GM23338 (cell line): ENCODE measurements around the gene ARFGAP2. TPM values are rescaled to one million over a fixed set of nuclear protein-coding genes. Genes with fewer than 3 reads are reported as not detected.
"Not testable (repeated sequence)": the region's sequence is repeated elsewhere in the genome, so short reads cannot be mapped to it uniquely, and the experiment has no call there.

Source experiments
- ATAC-seq: fragments of 200-7000 bp; cut with Tn5 transposase; 3 replicates; pipeline ENCODE4 v1.9.1; 2020
- DNase-seq: peaks from one replicate; pipeline ENCODE4 v3.0.0-alpha.2; 2015; ENCODE audit warnings: low spot score
- H2AFZ ChIP-seq: fragments of 200-600 bp; sonication (generic); 2 replicates; pipeline ENCODE4 v1.8.0; 2016; ENCODE audit warnings: antibody characterized with exemption, mild to moderate bottlenecking, moderate library complexity
- H3F3A ChIP-seq: fragments of 200-600 bp; sonication (generic); replicated peaks from 2 replicates; pipeline ENCODE4 v1.8.0; 2017; ENCODE audit warnings: antibody characterized with exemption, mixed run types, low read depth
- H3K27ac ChIP-seq: fragments of 200-600 bp; sonication (generic); 2 replicates; pipeline ENCODE4 v1.6.1; 2016; ENCODE audit warnings: low read depth
- H3K27me3 ChIP-seq: fragments of 200-600 bp; sonication (generic); 2 replicates; pipeline ENCODE4 v1.8.0; 2016; ENCODE audit warnings: mild to moderate bottlenecking, mixed run types, moderate library complexity; ENCODE audit not compliant: insufficient read depth
- H3K36me3 ChIP-seq: fragments of 200-600 bp; sonication (generic); 2 replicates; pipeline ENCODE4 v1.8.0; 2016; ENCODE audit warnings: mild to moderate bottlenecking; ENCODE audit not compliant: insufficient read depth
- H3K4me1 ChIP-seq: fragments of 200-600 bp; sonication (generic); 2 replicates; pipeline ENCODE4 v1.8.0; 2016; ENCODE audit warnings: mild to moderate bottlenecking, moderate library complexity; ENCODE audit not compliant: insufficient read depth
- H3K4me2 ChIP-seq: fragments of 200-600 bp; sonication (generic); 2 replicates; pipeline ENCODE4 v1.7.1; 2017; ENCODE audit warnings: mixed run types
- H3K4me3 ChIP-seq: fragments of 200-600 bp; sonication (generic); 2 replicates; pipeline ENCODE4 v1.6.1; 2016; ENCODE audit warnings: mixed run types
- H3K79me2 ChIP-seq: fragments of 200-600 bp; sonication (generic); replicated peaks from 2 replicates; pipeline ENCODE4 v1.8.0; 2017; ENCODE audit warnings: mild to moderate bottlenecking; ENCODE audit not compliant: insufficient read depth
- H3K9me2 ChIP-seq: fragments of 200-600 bp; sonication (generic); 2 replicates; pipeline ENCODE4 v1.8.0; 2017; ENCODE audit not compliant: insufficient read depth
- H4K20me1 ChIP-seq: fragments of 200-600 bp; sonication (generic); replicated peaks from 2 replicates; pipeline ENCODE4 v1.8.0; 2017; ENCODE audit warnings: mild to moderate bottlenecking; ENCODE audit not compliant: insufficient read depth
- H3K27ac Mint-ChIP-seq: 2 replicates; pipeline ENCODE4 v1.8.0; 2020; ENCODE audit warnings: inconsistent platforms, mild to moderate bottlenecking, moderate library complexity, mixed read lengths
- H3K27me3 Mint-ChIP-seq: 3 replicates; pipeline ENCODE4 v1.8.0; 2022; ENCODE audit warnings: low read depth, mild to moderate bottlenecking, moderate library complexity, mixed read lengths, inconsistent platforms; ENCODE audit not compliant: insufficient read depth, poor library complexity
- H3K36me3 Mint-ChIP-seq: 3 replicates; pipeline ENCODE4 v1.8.0; 2021; ENCODE audit warnings: low read depth, mild to moderate bottlenecking, inconsistent platforms, moderate library complexity, mixed read lengths
- H3K4me1 Mint-ChIP-seq: 3 replicates; pipeline ENCODE4 v1.8.0; 2020; ENCODE audit warnings: mild to moderate bottlenecking, inconsistent platforms, mixed read lengths
- H3K4me3 Mint-ChIP-seq: 3 replicates; pipeline ENCODE4 v1.8.0; 2021; ENCODE audit warnings: moderate library complexity, mild to moderate bottlenecking, inconsistent platforms, mixed read lengths
- H3K9me3 Mint-ChIP-seq: 3 replicates; pipeline ENCODE4 v1.8.0; 2020; ENCODE audit warnings: moderate library complexity, mild to moderate bottlenecking, inconsistent platforms, mixed read lengths
- microRNA-seq: library from miRNA; unstranded; fragments of <30 nt; microRNA quantifications from one replicate; pipeline ENCODE4, GENCODE V29; 2017
- polyA plus RNA-seq: library from polyadenylated mRNA; unstranded; fragments of >200 nt; fragmentation: Nextera tagmentation; extraction: Ambion mirVana; gene quantifications from 2 replicates; pipeline ENCODE4 v1.2.1, GENCODE V29; 2016
- small RNA-seq: library from RNA; depleted of rRNA; stranded (forward); fragments of <200 nt; gene quantifications from one replicate; pipeline ENCODE3, GENCODE V24; 2014; ENCODE audit warnings: low replicate concordance
- total RNA-seq: library from RNA; depleted of rRNA; stranded (reverse); fragments of >200 nt; shearing (Covaris generic); gene quantifications from 2 replicates; pipeline ENCODE4 v1.2.3, GENCODE V29; 2014; rRNA removed

The ARFGAP2 gene
- total and polyA plus RNA-seq, 2 experiments from 2014 or later, result 25.6 to 122 TPM

GRCh38 chr11:47118958-47119688, 57.6 kb downstream of the ARFGAP2 start:
- H3K79me2 ChIP-seq, H3K9me2 ChIP-seq, H3K27me3 ChIP-seq, H3K4me2 ChIP-seq, H3K36me3 ChIP-seq, H3F3A ChIP-seq, H2AFZ ChIP-seq, H4K20me1 ChIP-seq, H3K27ac ChIP-seq, H3K27me3 Mint-ChIP-seq, H3K4me3 Mint-ChIP-seq, H3K4me1 ChIP-seq, H3K9me3 Mint-ChIP-seq, H3K4me3 ChIP-seq, H3K36me3 Mint-ChIP-seq, H3K27ac Mint-ChIP-seq, H3K4me1 Mint-ChIP-seq: not testable (repeated sequence)
- ATAC-seq (peak; percentile 65), DNase-seq (peak; percentile 74)

Small RNA genes lying within 50 kb of the gene (microRNA-seq; reads per million reads assigned to microRNA genes)
- gene MIR6745, result not detected

Small RNA genes lying within 50 kb of the gene (small RNA-seq; reads per million reads assigned to genes)
- gene MIR6745, result not detected

Other genes starting within 250 kb of the ARFGAP2 start
- 18.5 and 42.6 TPM in 2 replicates for gene CSTPP1, start 240.1 kb downstream of the ARFGAP2 start, total RNA-seq
- gene CSTPP1, start 240.1 kb downstream of the ARFGAP2 start, polyA plus RNA-seq, result 22.2 and 23.5 TPM in 2 replicates
- 66.5 and 72.1 TPM in 2 replicates for gene PACSIN3, start 9.6 kb upstream of the ARFGAP2 start, total RNA-seq
- gene PACSIN3, start 9.6 kb upstream of the ARFGAP2 start, polyA plus RNA-seq, result 38.8 and 39.6 TPM in 2 replicates
- 62.5 and 63.1 TPM in 2 replicates for gene DDB2, start 38.1 kb upstream of the ARFGAP2 start, total RNA-seq
- 58.7 and 60.2 TPM in 2 replicates for gene DDB2, start 38.1 kb upstream of the ARFGAP2 start, polyA plus RNA-seq
- 32.1 and 33.5 TPM in 2 replicates for gene ACP2, start 71.9 kb upstream of the ARFGAP2 start, total RNA-seq
- 5.6 and 7.3 TPM in 2 replicates for gene ACP2, start 71.9 kb upstream of the ARFGAP2 start, polyA plus RNA-seq
- 23.7 and 23.8 TPM in 2 replicates for gene NR1H3, start 81.1 kb upstream of the ARFGAP2 start, total RNA-seq
- gene NR1H3, start 81.1 kb upstream of the ARFGAP2 start, polyA plus RNA-seq, result 16.5 and 17.5 TPM in 2 replicates
- gene MADD, start 93.3 kb upstream of the ARFGAP2 start, total RNA-seq, result 33.3 and 43.8 TPM in 2 replicates
- 12.5 and 13.4 TPM in 2 replicates for gene MADD, start 93.3 kb upstream of the ARFGAP2 start, polyA plus RNA-seq
- gene MYBPC3, start 175.8 kb upstream of the ARFGAP2 start, total RNA-seq, result not detected in 2 replicates
- gene MYBPC3, start 175.8 kb upstream of the ARFGAP2 start, polyA plus RNA-seq, result 0.24 TPM in 1 of 2 replicates, not detected in the other
- not detected in 2 replicates for gene SPI1, start 201.7 kb upstream of the ARFGAP2 start, total RNA-seq
- gene SPI1, start 201.7 kb upstream of the ARFGAP2 start, polyA plus RNA-seq, result 0.19 and 0.23 TPM in 2 replicates
- 32.7 TPM in 2 replicates for gene SLC39A13, start 231.7 kb upstream of the ARFGAP2 start, total RNA-seq
- gene SLC39A13, start 231.7 kb upstream of the ARFGAP2 start, polyA plus RNA-seq, result 15.8 TPM in 2 replicates
- gene PSMC3, start 249.6 kb upstream of the ARFGAP2 start, total RNA-seq, result 147 and 149 TPM in 2 replicates
- gene PSMC3, start 249.6 kb upstream of the ARFGAP2 start, polyA plus RNA-seq, result 173 and 190 TPM in 2 replicates